GM19452 (cell line): ENCODE data around the gene ADAMTS17.

Experiments
- ATAC-seq: cut with Tn5 transposase; IDR thresholded peaks from one replicate; pipeline ENCODE4 v1.9.1; 2021; ENCODE audit not compliant: unreplicated experiment

ADAMTS17 gene

DNA sequence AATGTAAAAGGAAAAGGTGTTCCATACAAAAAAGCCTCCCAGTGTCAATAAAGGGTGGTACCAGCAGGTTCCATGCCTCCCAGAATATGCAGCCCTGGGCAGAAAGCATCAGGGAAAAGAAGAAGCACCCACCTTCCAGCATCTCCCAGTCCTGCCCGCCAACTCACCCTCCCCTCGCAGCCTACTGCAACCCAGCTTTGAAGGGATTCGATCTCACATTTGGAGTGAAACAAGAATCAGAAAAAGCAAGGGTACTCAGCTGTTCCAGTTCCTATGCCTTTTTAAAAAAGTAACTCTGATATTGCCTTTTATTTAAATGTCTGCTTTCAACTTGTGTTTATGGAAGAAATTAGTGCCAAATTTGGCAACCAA is 166.9 kb downstream of the ADAMTS17 start:
- ATAC-seq: no peak

GRCh38 chr15:100174159-100174903 is 167.4 kb downstream of the ADAMTS17 start:
- no peak for ATAC-seq

DNA sequence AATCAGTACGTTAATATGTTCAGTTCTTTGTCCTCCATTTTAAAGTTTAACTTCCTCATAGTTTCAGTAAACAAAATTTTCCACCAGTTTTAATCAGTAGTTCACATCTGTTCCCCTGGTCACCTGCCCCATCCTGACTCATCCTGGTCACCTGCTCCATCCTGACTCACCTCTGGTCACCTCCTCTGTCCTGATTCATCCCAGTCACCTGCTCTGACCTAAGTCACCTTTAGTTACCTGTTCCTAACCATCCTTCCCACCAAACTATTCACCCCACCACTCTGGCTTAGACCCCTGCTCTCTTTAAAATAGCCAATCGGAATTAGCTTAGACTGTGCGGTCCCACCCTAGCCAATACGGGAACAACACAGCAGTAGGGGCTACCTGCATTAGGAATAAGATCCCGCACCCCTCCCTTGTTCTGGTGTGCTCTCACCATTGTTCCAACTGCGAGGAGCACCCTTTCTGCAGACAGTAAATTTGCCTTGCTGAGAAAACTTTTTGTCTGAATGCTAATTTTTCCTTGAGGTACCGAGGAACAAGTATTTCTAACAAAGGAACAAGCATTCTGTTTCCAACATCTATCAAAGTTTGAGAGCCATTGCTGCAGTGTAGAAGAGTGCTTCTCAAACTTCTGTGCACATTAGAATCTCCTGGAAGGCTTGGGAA is 169.3 kb downstream of the ADAMTS17 start:
- no peak for ATAC-seq

DNA sequence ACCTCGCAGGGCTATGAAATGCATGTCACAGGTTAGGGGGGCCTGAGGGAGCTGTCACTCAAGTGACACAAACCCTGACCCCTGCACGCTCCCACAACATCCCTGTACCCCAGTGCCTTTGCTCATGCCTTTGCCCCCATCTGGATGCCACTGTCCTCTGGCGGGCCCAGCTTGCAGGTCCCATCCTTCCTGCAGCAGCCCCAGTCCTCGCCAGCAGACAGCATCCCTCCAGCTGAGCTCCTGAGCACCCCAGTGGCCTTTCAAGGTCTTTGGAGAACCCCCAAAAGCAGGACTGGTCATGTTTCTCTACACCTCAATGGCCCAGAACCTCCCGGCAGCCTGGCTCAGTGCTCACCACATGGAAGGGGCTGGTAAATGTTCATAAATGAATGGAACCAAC is 170.4 kb downstream of the ADAMTS17 start:
- ATAC-seq: no peak

DNA sequence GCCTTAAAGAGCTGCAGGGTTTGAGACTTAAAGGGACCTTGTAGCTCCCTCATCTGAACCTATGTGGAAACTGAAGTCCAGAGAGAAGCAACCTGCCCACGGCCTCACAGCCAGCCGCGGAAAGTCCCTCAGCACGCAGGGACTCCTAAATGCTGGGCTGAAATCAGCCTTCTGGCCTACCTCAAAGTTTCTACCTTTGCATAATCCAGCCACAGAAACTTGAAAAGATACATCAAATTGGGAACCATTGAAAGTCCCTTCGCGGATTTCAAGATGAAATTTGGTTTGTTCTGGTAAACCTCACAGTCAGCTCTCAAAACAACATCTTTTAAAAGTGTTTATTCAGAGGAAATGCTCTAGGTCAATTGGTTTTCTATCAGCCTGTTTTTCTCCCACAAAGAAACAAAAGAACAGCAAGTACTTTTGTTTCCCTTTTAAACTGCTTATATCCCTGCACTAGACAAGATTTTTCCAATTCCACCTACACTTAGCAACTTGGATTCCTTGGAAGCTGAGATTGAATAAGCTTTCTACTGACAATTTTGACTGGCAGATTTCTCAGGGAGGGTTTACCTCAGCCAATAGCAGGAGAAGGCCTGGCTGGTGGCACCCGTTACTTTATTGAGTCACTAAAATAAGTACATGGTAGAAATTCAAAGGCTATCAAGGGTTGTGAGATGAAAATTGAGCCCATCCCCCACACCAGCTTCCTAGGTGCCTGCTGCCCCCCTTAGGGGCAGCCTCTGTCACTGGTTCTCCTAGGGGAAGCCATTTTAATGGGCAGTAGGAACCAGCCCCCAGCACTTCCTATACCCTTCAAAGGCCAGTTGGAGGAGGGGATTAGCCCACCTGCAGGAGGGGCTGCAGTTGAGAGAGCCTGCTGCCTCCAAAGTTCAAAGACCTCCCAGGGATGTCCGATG is 171.2 kb downstream of the ADAMTS17 start:
- peak; percentile 85 for ATAC-seq

GRCh38 chr15:100169615-100170290 is 172.0 kb downstream of the ADAMTS17 start:
- no peak for ATAC-seq

DNA sequence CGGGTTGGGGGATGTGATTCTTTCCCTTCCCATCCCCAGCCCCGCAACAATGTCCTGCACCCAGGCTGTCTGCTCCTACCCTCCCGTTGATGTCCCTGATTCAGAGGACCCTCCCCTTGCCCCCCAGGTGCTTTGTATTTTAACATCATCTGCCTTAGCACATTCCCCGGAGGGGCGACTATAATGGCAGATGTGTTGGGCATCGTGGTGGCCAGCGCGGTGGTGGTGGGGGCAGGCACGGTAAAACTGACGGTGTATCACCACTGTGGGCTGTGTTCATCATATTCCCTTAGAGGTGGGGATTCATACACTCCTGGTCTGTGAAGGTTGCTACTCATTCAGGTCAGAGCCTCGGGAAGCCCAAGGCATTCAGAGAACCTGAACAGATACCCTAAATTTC is 173.0 kb downstream of the ADAMTS17 start:
- no peak for ATAC-seq

GRCh38 chr15:100167884-100168375 is 173.8 kb downstream of the ADAMTS17 start:
- ATAC-seq: no peak

DNA sequence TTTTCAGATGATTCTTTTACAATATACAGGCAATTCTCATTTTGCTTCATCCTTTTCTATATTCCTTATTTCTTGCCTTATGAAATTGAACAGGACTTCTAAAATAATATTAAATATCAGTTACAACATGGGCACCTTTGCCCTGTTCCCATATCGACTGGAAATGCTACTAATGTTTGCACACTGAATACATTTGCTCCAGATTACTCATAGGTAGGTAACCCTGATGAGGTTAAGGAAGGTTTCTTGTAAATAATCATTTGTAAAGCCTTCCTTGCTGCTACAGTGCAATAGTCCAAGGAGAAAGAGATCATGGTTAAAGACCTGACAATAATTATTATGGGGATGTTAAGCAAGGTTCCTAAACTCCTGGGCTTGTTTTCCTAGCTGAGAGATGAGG is 175.5 kb downstream of the ADAMTS17 start:
- no peak for ATAC-seq

DNA sequence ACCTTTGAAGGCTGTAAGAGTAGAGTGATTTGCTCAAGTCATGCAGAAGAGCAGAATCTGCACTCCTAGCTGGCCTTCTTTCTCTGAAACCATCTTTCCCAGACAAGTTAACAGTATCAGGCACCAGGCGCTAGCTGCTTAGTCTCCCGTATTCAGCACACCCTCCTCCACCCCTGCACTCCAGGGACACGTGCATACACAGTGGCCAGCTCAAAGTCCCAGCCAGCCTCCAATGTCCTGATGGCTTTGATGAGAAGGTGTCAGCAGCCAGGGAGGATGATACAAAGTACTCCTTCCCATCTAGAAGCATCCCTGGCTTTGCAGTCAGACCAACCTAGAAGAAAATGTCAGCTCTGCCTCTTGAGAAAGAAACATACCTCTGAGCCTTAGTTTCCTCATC is 177.8 kb downstream of the ADAMTS17 start:
- ATAC-seq: no peak

DNA sequence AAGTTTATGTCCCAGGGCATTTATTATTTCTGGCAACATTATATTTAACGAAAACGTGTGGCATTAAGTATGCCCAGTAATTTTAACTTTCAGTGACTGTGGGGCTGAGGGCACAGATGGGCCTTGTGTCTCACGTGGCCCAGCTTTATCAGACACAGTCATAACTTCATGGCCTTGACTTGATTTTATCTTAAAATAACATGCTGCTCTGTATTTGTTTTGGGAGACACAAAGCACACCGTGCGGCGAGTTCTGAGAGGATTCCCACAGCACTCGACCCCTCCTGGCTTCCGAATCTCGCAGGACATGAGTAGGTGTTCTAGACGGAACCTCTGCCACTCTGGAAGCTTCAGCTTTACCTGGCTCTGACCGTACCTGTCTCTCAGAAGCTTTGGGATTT is 180.8 kb downstream of the ADAMTS17 start:
- ATAC-seq: no peak

DNA sequence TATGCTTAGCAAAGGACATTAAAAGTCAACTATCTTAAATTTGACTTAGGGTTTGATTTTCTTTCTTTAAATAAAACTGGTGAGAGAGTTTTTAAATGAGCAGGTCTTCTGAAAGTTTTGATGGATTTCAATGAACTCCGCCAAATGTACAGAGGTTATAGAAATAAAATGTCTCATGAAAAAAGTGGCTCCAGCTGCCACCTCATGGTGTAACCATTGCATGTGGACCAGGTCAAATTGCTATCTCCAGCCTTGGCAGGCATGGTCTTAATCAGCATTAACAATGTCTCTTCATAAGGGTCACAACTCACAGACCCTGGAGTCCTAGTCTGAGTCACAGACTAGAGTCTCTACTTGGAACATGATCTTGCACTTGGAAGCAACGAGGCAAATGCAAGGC is 182.3 kb downstream of the ADAMTS17 start:
- no peak for ATAC-seq

- no peak for ATAC-seq
Observed at GRCh38 chr15:100158356-100158755, 183.4 kb downstream of the ADAMTS17 start.

DNA sequence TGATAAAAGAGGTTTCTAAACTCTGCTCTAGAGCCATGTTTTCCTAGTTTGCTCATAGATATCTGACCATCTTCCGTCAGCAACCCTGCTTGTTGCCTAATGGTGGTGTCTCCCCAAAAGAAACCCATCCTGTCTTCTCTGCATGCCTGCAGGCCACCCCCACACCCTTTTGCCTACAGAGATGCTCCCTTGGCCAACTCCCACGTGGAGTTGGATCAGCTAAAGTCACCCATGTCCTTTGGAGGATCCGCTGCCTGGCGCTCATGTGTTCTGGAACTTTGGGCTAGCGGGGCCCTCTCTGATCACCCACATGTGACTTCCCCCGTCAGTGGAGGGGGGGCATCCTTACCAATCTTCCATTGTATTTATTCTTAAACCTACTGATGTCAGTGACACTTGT is 185.6 kb downstream of the ADAMTS17 start:
- no peak for ATAC-seq

GRCh38 chr15:100154338-100154737 is 187.4 kb downstream of the ADAMTS17 start:
- no peak for ATAC-seq

- ATAC-seq: no peak
Observed at GRCh38 chr15:100152463-100152862, 189.3 kb downstream of the ADAMTS17 start.

- no peak for ATAC-seq
Observed at GRCh38 chr15:100150906-100151305, 190.9 kb downstream of the ADAMTS17 start.

- ATAC-seq: no peak
Observed at GRCh38 chr15:100147828-100148227, 193.9 kb downstream of the ADAMTS17 start.

GRCh38 chr15:100143378-100143777 is 198.4 kb downstream of the ADAMTS17 start:
- no peak for ATAC-seq

GRCh38 chr15:100141311-100142001 is 200.3 kb downstream of the ADAMTS17 start:
- no peak for ATAC-seq
